ENCODE data around the gene DGCR8.

The DGCR8 gene

GRCh38 chr22:20052309-20053259 is 27.5 kb upstream of the DGCR8 start:
- DNase-seq (ENCODE audit: low spot score) = no peak

GRCh38 chr22:20053407-20054033 is 26.5 kb upstream of the DGCR8 start:
- DNase-seq (ENCODE audit: low spot score) = no peak

- no peak for DNase-seq (ENCODE audit: low spot score)
These were observed 26.0 kb upstream of the DGCR8 start for GRCh38 chr22:20054034-20054427.

GRCh38 chr22:20054485-20054884 is 25.6 kb upstream of the DGCR8 start:
- no peak for DNase-seq (ENCODE audit: low spot score)

- no peak for DNase-seq (ENCODE audit: low spot score)
These were observed 24.9 kb upstream of the DGCR8 start for GRCh38 chr22:20055144-20055543.

- no peak for DNase-seq (ENCODE audit: low spot score)
These were observed 24.4 kb upstream of the DGCR8 start for GRCh38 chr22:20055654-20056053.

GRCh38 chr22:20056161-20056560 is 23.9 kb upstream of the DGCR8 start:
- DNase-seq (ENCODE audit: low spot score) = no peak

GRCh38 chr22:20056696-20057386 is 23.2 kb upstream of the DGCR8 start:
- DNase-seq (ENCODE audit: low spot score) = no peak

- DNase-seq (ENCODE audit: low spot score) = no peak
These were observed 22.3 kb upstream of the DGCR8 start for GRCh38 chr22:20057596-20058268.

GRCh38 chr22:20058989-20059770 is 20.9 kb upstream of the DGCR8 start:
- DNase-seq (ENCODE audit: low spot score) = no peak

- DNase-seq (ENCODE audit: low spot score) = no peak
These were observed 19.2 kb upstream of the DGCR8 start for GRCh38 chr22:20060700-20061480.

- no peak for DNase-seq (ENCODE audit: low spot score)
These were observed 18.6 kb upstream of the DGCR8 start for GRCh38 chr22:20061481-20061861.

GRCh38 chr22:20062043-20062765 is 17.8 kb upstream of the DGCR8 start:
- no peak for DNase-seq (ENCODE audit: low spot score)

- DNase-seq (ENCODE audit: low spot score) = no peak
These were observed 17.3 kb upstream of the DGCR8 start for GRCh38 chr22:20062766-20063083.

GRCh38 chr22:20063271-20064139 is 16.5 kb upstream of the DGCR8 start:
- DNase-seq (ENCODE audit: low spot score) = no peak

GRCh38 chr22:20064140-20064480 is 15.9 kb upstream of the DGCR8 start:
- no peak for DNase-seq (ENCODE audit: low spot score)

- DNase-seq (ENCODE audit: low spot score) = no peak
These were observed 15.3 kb upstream of the DGCR8 start for GRCh38 chr22:20064545-20065262.

- DNase-seq (ENCODE audit: low spot score) = no peak
These were observed 14.0 kb upstream of the DGCR8 start for GRCh38 chr22:20065896-20066616.

Data from AG08395 (cell line).